Stimulated activated CD8-positive, alpha-beta memory T cell treated with anti-CD3 and anti-CD28 coated beads, Interleukin-15, amount 100 ng/mL, for 24 hours (primary cell): Measurements from ENCODE around the gene ZNF512B.

ENCODE experiments used
- DNase-seq: peaks from one replicate; pipeline ENCODE4 v3.0.0-alpha.2; 2020; ENCODE audit warnings: low read depth

ZNF512B gene

DNA sequence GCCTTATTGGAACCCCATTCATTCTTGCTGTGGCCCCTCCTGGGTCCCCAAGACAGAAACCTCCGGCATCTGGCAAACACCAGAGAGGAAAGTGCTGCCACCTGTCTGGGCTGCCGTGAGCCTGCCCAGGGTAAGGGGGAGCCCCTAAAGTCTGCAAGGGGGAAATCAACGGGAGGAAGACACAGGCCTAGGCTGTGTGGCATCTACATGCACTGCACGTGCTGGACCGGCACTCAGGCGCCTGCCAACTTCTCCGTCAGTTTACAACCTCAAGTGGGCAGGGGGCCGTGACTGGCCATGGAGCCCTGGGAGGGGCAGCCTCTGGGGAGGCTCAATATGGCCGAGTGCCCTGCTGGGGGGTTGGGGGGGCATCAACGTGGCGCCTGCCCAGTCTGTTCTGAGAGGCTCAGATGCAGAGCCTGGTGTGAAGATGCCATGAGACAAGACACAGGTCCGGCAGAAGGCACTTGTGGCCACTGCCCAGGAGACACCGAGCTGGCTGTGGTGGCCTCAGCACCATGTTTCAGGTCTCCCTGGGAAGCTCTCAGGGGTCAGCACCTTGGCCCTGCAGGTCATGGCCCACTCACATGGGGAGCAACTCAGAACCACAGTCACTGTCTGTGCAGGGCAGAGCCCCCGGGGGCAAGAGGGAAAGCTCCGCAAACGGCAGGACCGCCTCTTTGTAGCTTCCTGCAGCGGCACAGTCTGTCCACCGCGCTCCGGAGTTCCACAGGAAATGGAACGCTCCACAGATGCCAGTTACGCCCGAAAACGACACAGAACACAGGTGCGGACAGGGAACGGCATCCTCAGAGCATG is 21.9 kb downstream of the ZNF512B start:
- no peak for DNase-seq

DNA sequence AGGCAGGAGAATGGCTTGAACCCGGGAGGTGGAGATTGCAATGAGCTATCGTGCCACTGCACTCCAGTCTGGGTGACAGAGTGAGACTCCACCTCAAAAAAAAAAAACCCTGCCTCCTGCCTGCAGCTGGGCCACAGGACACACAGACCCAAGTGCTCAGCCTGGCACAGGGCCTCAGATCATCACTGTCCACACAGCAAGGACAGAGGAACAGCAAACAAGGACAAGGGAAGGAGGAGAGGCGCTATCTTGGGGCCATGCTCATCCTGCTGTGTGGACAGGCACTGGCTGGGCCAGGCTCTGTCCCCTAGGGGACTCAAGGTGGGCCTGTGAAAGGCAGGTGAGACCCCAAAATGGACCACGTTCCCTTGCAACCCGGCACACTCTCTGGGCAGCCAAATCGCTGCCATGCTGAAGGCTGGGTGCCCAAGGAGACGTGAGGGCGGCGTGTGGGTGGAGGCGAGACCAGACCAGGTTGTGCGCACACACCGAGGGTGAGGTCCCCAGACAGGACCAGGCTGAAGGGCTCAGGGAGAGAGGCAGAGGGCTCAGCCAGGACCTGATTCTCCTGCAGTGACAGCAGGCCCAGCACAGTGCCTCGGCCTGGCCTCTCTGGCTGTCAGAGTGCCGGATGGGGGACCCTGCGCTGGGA is 22.6 kb downstream of the ZNF512B start:
- no peak for DNase-seq

- no peak for DNase-seq
Measured at GRCh38 chr20:63945921-63946920, 23.5 kb downstream of the ZNF512B start.

GRCh38 chr20:63945031-63945658 is 24.6 kb downstream of the ZNF512B start:
- no peak for DNase-seq

- no peak for DNase-seq
Measured at GRCh38 chr20:63944078-63944941, 25.4 kb downstream of the ZNF512B start.

DNA sequence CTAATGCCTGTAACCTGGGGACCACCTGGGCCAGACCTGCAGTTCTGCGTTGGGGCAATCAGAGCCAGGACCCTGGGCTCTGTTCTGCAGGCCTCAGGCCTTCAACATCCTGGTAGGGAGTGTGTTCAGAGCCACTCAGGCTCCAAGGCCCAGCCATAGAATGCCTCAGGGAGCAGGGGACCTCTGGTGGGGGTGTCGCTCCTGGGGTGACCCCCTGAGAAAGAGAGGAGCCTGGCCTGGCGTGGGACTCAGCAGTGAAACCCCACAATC is 26.0 kb downstream of the ZNF512B start:
- DNase-seq = no peak

DNA sequence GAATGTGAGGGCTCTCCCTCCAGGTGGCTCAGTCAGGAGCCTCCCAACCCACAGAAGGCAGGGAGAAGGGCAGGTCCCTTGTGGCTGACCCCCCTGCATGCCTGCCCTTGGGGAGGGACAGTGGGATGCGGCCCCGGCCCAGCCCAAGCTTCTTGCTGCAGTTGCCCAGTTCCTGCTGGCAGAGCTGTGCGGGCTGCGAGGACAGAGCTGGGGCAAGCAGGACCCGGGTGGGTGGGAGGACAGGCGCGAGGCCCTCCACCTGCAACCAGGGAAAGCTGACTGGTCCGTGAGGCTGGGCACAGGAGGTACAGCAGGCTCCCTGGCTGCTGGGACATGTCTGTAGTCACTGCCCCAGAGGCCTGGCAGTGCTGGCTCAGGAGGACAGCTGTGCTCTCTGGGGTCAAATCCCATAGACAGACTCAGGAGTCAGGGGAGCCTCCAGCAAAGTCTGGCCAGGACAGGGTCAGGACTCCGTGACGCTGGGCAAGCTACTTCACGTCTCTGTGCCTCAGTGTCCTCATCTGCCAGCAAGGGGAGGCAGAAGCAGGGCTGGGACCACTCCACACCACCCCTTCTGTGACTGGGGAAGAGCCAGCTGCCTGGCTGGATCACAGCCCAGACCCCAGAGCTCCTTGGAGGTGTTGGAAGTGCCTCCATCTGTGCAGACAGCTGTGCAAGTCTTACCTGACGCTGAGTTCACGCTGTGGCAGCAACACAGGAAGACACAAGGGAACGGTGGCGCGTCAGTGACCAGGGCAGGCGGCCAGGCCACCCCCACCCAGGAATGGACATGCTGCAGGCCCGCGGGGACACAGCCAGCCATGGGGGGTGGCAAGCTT is 26.5 kb downstream of the ZNF512B start:
- no peak for DNase-seq

DNA sequence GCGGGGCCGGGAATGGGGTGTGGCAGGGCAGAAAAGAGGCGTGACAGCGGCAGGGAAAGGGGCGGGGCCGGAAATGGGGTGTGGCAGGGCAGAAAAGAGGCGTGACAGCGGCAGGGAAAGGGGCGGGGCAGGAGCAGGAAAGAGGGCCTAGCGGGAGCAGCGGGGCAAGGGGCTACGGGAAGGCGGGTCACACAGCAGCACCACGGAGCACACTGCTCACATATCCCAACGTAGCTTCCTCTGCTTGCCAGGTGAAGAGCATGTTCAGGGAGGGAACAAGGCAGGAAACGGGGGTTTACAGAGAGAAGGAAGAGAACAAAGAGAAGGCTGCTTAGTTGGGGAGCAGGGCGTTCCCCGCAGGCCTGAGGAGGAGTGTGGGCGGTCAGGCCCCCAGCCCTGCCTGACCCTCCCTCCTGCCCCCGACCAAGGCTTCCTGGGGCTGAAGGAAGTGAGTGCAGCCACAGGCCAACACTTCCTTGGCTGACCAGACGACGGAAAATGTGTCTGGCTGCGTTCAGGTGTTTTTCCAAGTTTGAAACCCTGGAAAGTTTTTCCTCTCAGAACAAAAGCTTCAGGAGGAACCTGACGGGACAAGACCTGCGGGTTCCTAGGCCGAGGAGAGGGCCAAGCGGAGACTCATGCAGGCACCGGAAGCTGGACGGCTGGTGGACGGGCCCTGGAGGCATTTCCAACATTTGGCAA is 27.3 kb downstream of the ZNF512B start:
- DNase-seq = no peak

DNA sequence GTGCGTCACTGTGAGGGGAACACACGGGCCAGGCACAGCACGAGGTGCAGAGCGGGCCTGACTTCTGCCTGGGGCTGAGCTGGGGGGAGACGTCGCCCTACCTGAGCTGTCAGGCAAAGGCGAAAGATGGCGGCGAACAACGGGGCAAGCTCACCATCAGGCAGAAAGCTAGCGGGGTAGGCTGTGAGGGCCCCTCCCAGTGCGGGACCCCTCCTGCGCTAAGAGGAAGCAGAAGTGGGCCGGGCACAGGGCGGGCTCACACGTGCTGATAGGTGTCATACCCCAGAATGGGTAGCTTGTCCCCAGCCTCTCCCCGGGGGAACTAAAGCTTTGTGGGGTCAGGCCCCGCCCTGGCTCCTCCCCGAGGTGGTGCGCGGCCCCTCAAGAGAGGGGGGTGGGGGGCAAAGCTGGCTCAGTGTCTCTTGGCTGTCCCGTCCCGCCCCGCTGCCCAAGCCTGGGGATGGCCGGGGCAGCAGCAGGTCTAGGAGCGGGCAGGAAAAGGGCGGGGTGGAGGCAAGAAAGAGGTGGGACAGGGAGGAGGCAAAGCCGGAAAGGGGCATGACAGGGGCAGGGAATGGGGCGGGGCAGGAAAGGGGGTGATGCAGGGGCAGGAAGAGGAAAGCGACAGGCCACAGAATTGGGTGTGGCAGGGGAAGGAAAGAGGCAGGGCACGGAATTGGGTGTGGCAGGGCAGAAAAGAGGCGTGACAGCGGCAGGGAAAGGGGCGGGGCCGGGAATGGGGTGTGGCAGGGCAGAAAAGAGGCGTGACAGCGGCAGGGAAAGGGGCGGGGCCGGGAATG is 28.2 kb downstream of the ZNF512B start:
- DNase-seq = no peak

DNA sequence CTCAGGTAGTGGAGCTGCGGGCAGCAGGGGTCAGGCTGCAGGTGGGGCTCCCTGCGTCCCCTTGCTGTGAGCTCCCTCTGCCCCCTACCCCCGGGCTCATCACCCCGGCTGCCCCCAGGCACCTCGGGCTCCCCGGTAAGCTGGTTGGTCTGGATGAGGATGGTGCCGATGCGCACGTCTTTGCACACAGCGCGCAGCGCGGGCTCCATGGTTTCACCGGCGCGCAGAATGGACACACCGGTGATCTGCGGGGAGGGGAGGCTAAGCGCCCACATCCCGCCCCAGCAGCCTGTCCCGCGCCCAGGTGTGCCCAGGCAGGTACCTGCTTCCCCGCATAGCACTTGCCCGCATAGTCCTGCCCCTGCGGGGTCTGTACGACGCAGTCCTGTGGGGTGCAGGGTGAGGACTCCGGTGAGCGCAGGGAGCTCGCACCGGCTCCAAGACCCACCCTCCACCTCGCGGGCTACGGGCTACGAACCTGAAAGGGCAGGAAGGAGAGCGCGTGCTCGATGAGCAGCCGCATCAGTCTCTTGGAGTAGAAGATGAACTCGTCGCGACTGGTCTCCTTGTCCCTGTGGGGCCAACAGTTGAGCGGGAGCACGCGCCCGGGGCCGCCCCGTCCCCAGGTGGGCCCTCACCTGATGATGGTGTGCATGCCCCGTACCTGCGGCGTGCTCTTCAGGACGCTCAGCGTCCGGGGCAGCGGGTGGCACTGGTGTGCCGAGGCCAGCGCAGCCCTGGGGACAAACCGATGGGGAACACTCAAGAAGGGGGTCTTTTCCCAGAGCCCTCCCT is 29.1 kb downstream of the ZNF512B start:
- DNase-seq = no peak

- DNase-seq = no peak
Measured at GRCh38 chr20:63940071-63940471, 29.7 kb downstream of the ZNF512B start.

- DNase-seq = no peak
Measured at GRCh38 chr20:63939061-63939935, 30.4 kb downstream of the ZNF512B start.

DNA sequence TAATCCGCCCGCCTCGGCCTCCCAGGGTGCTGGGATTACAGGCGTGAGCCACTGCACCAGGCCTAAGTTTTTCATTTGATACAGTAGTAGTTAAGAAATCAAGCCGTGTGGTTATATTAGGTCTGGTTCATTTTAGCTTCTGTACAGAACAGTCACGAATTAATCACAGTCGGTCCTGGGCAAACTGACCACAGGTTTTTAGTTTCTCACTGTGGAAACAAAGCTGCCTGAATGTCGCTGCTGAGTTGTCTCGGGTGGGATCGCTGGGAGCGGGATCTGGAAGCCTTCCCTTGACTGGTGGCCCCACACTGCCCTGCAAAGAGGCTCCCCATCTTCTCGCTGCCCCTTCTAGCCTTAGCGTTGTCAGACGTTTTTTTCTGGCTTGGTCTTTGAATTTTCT is 32.1 kb downstream of the ZNF512B start:
- DNase-seq = no peak

DNA sequence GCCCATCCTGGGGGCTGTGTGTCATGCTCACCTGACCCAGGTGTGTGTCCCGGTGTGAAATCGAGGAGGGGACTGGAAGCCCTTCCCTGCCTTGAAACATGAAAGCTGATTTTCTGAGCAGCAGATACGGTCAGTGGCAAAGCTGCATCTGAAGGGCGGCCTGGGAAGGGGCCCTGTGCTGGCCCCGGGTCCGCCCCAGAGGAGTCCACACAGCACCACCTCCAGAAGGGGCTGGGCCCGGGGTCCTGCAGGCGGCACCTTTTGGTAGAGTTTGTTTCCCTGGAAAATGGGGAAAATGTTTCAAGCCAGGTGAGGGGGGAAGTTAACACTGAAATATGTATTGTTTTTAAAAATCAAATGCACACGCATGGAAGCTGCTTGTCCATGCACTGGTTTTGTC is 34.3 kb downstream of the ZNF512B start:
- DNase-seq = no peak

- no peak for DNase-seq
Measured at GRCh38 chr20:63934271-63935068, 35.3 kb downstream of the ZNF512B start.

- DNase-seq = no peak
Measured at GRCh38 chr20:63933646-63934045, 36.1 kb downstream of the ZNF512B start.
